ACC112 (cell line): ENCODE data around the gene RUFY3.

Experiments used
- H2AFZ ChIP-seq: fragments of 200-600 bp; sonication (generic); one replicate; pipeline ENCODE4 v1.6.0; 2017; ENCODE audit warnings: antibody characterized with exemption, low read length; ENCODE audit not compliant: unreplicated experiment
- H3K27ac ChIP-seq: fragments of 200-600 bp; sonication (generic); 2 replicates; pipeline ENCODE4 v1.5.1; 2014; ENCODE audit warnings: low read depth, mild to moderate bottlenecking, antibody characterized with exemption, low read length, moderate library complexity
- H3K27me3 ChIP-seq: fragments of 200-600 bp; sonication (generic); 2 replicates; pipeline ENCODE4 v1.6.1; 2014; ENCODE audit warnings: mild to moderate bottlenecking, antibody characterized with exemption, low read length, moderate library complexity, mixed read lengths; ENCODE audit not compliant: insufficient read depth
- H3K36me3 ChIP-seq: fragments of 200-600 bp; sonication (generic); 2 replicates; pipeline ENCODE4 v1.6.1; 2016; ENCODE audit warnings: mild to moderate bottlenecking, antibody characterized with exemption, low read length, moderate library complexity, mixed read lengths; ENCODE audit not compliant: insufficient read depth
- H3K4me1 ChIP-seq: fragments of 200-600 bp; sonication (generic); one replicate; pipeline ENCODE4 v1.6.1; 2016; ENCODE audit warnings: low read length, mixed read lengths; ENCODE audit not compliant: insufficient read depth, unreplicated experiment, control insufficient read depth
- H3K4me3 ChIP-seq: fragments of 200-600 bp; sonication (generic); 2 replicates; pipeline ENCODE4 v1.5.1; 2014; ENCODE audit warnings: mild to moderate bottlenecking, low read depth, low read length
- H3K79me2 ChIP-seq: fragments of 200-600 bp; sonication (generic); one replicate; pipeline ENCODE4 v1.6.0; 2016; ENCODE audit warnings: low read length; ENCODE audit not compliant: control insufficient read depth, unreplicated experiment, insufficient read depth

The RUFY3 gene

GRCh38 chr4:70772929-70773555 is 51.3 kb downstream of the RUFY3 start:
- H3K27me3 ChIP-seq: no peaks in the 10 kb centered on the region
- peaks cover 9% of the 10 kb centered on the region for H3K4me1 ChIP-seq
- H3K27ac ChIP-seq: no peak overlapping the region
- no peaks in the 10 kb centered on the region for H3K79me2 ChIP-seq
- H3K36me3 ChIP-seq: peaks cover 44% of the 10 kb centered on the region
- H3K4me3 ChIP-seq: no peak overlapping the region
- H2AFZ ChIP-seq: no peak overlapping the region

GRCh38 chr4:70778888-70779422 is 57.2 kb downstream of the RUFY3 start:
- no peak overlapping the region for H2AFZ ChIP-seq
- H3K36me3 ChIP-seq: peaks cover 24% of the 10 kb centered on the region; the same call in 1 of the 2 replicates
- H3K27me3 ChIP-seq: no peaks in the 10 kb centered on the region
- H3K27ac ChIP-seq: no peak overlapping the region
- H3K4me1 ChIP-seq: no peaks in the 10 kb centered on the region
- H3K79me2 ChIP-seq: no peaks in the 10 kb centered on the region
- H3K4me3 ChIP-seq: no peak overlapping the region

DNA sequence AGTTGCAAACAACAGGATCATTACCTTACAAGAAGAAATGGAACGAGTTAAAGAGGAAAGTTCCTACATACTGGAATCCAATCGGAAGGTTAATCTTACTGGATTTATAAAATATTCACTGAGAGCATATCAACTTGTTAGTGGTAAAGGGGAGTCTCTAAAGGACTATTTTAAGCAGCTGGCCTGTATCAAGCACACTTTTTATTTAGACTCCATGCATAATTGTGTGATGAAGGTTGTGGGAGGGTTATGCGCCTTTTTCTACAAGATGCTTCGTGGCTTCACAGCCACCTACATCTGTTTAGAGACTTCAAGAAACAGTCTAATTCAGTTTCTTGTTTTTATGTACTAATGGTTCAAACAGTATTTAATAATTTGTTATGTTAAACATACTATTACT is 61.3 kb downstream of the RUFY3 start:
- H3K27ac ChIP-seq: no peak overlapping the region

DNA sequence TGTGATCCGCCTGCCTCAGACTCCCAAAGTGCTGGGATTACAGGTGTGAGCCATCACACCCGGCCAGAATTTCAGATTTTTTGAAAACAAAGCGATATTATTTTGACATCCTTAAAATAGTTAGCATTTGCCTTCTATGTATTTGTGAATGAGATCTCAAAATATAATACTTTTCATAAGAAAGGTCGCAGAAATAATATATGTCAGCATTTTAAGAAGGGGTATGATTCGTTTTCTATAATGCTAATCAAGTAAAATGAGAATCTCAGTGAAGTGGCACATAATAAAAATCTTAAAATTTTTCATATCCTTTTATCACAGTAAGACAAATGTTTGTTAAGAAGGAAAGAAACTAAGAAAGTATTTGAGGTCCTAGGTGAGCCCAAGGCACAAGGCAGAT is 65.7 kb downstream of the RUFY3 start:
- H3K27me3 ChIP-seq: no peaks in the 10 kb centered on the region
- no peak overlapping the region for H3K27ac ChIP-seq
- H3K79me2 ChIP-seq: no peaks in the 10 kb centered on the region
- no peak overlapping the region for H2AFZ ChIP-seq
- peaks cover 5% of the 10 kb centered on the region for H3K4me1 ChIP-seq
- peaks cover 34% of the 10 kb centered on the region for H3K36me3 ChIP-seq
- H3K4me3 ChIP-seq: no peak overlapping the region

More for the DNA sequence above, 61.3 kb downstream of the RUFY3 start:
- Histone ChIP-seq H3K4me3 (no peak overlapping the region), H3K27me3 (no peaks in the 10 kb centered on the region), H3K79me2 (no peaks in the 10 kb centered on the region), H3K4me1 (no peaks in the 10 kb centered on the region), H2AFZ (no peak overlapping the region), H3K36me3 (peaks cover 27% of the 10 kb centered on the region)

GRCh38 chr4:70788733-70789132 is 67.0 kb downstream of the RUFY3 start:
- no peaks in the 10 kb centered on the region for H3K27me3 ChIP-seq
- H3K4me1 ChIP-seq: peaks cover 5% of the 10 kb centered on the region
- H3K79me2 ChIP-seq: no peaks in the 10 kb centered on the region
- H3K36me3 ChIP-seq: peaks cover 32% of the 10 kb centered on the region
- H2AFZ ChIP-seq: no peak overlapping the region
- H3K27ac ChIP-seq: no peak overlapping the region
- H3K4me3 ChIP-seq: no peak overlapping the region

DNA sequence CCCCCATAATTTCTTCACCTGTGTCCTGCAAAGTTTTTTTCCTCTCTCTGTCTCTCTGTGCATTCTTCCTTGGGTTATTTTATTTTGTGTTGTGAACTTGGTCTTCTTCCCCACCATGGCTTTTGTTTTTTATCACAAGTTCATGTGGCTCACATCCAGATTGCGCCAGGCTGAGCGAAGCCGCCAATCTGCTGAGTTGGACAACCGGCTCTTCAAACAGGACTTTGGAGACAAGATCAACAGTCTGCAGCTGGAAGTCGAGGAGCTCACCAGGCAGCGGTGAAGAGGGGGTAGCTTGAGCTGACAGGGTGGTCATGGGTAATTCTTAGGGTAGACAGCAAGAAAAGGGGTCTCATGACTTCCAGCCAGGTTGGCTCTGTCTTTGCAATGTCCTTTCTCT is 71.9 kb downstream of the RUFY3 start:
- H3K27me3 ChIP-seq: no peaks in the 10 kb centered on the region
- no peak overlapping the region for H3K4me3 ChIP-seq
- no peaks in the 10 kb centered on the region for H3K79me2 ChIP-seq
- H3K36me3 ChIP-seq: peaks cover 30% of the 10 kb centered on the region
- no peak overlapping the region for H3K27ac ChIP-seq
- H2AFZ ChIP-seq: no peak overlapping the region
- peaks cover 5% of the 10 kb centered on the region for H3K4me1 ChIP-seq

DNA sequence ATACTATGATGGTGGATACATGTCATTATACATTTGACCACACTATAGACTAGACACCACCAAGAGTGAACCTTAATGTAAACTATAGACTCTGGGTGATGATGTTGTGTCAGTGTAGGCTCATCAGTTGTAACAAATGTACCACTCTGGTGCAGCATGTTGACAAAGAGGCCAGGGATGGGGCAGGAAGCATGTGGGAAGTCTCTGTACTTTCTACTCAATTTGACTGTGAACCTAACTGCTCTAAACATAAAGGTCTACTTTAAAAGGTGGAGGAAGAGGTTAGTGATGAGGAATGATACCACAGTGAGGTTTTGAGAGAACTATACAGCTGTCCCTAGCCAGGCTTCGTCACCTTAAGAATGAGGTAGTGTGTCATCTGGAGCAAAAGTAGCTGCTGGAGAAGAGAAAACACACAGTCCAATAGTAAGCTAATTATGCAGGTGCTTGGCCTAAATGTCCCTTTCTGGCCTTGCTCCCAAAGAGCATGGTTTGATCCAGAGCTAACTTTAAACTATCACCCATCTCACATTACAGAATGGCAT is 79.6 kb downstream of the RUFY3 start:
- Histone ChIP-seq H2AFZ (no peak overlapping the region), H3K36me3 (peaks cover 11% of the 10 kb centered on the region), H3K79me2 (no peaks in the 10 kb centered on the region), H3K27ac (no peak overlapping the region), H3K4me1 (no peaks in the 10 kb centered on the region), H3K4me3 (no peak overlapping the region), H3K27me3 (no peaks in the 10 kb centered on the region)

GRCh38 chr4:70802928-70803580 is 81.3 kb downstream of the RUFY3 start:
- no peak overlapping the region for H2AFZ ChIP-seq
- no peaks in the 10 kb centered on the region for H3K27me3 ChIP-seq
- no peaks in the 10 kb centered on the region for H3K4me1 ChIP-seq
- no peak overlapping the region for H3K4me3 ChIP-seq
- H3K79me2 ChIP-seq: no peaks in the 10 kb centered on the region
- H3K36me3 ChIP-seq: peaks cover 13% of the 10 kb centered on the region
- H3K27ac ChIP-seq: no peak overlapping the region

GRCh38 chr4:70808151-70808550 is 86.4 kb downstream of the RUFY3 start:
- Histone ChIP-seq H3K27ac (no peak overlapping the region), H3K27me3 (no peaks in the 10 kb centered on the region), H3K79me2 (no peaks in the 10 kb centered on the region), H3K36me3 (peaks cover 7% of the 10 kb centered on the region; the same call in 1 of the 2 replicates), H3K4me3 (no peak overlapping the region), H2AFZ (no peak overlapping the region), H3K4me1 (no peaks in the 10 kb centered on the region)

- no peaks in the 10 kb centered on the region for H3K27me3 ChIP-seq
- no peaks in the 10 kb centered on the region for H3K4me1 ChIP-seq
- no peak overlapping the region for H2AFZ ChIP-seq
- H3K27ac ChIP-seq: no peak overlapping the region
- H3K79me2 ChIP-seq: no peaks in the 10 kb centered on the region
- no peak overlapping the region for H3K4me3 ChIP-seq
- H3K36me3 ChIP-seq: peaks cover 7% of the 10 kb centered on the region
Measured at GRCh38 chr4:70815370-70815769, 93.6 kb downstream of the RUFY3 start.

DNA sequence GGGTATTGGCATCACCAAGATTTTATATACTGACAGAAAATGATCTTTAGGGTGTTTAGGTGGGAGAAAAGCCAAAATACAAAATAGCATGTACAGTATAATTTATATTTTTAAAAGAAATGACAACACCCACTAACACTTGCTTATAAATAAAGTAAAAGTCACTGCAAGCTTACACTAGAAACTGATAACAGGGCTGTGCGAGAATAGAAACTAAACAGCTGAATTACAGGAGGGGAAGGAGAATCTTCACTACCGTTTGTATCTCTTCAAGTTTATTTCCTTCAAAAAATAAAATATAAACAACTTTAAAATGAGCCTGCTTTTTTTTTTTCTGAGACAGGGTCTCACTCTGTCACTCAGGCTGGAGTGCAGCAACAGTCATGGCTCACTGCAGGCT is 95.1 kb downstream of the RUFY3 start:
- H3K4me1 ChIP-seq: no peaks in the 10 kb centered on the region
- H3K36me3 ChIP-seq: peaks cover 13% of the 10 kb centered on the region
- H3K27me3 ChIP-seq: no peaks in the 10 kb centered on the region
- no peak overlapping the region for H3K27ac ChIP-seq
- H3K4me3 ChIP-seq: no peak overlapping the region
- no peaks in the 10 kb centered on the region for H3K79me2 ChIP-seq
- no peak overlapping the region for H2AFZ ChIP-seq
